ENCODE measurements around the gene MED6.

MED6 gene

DNA sequence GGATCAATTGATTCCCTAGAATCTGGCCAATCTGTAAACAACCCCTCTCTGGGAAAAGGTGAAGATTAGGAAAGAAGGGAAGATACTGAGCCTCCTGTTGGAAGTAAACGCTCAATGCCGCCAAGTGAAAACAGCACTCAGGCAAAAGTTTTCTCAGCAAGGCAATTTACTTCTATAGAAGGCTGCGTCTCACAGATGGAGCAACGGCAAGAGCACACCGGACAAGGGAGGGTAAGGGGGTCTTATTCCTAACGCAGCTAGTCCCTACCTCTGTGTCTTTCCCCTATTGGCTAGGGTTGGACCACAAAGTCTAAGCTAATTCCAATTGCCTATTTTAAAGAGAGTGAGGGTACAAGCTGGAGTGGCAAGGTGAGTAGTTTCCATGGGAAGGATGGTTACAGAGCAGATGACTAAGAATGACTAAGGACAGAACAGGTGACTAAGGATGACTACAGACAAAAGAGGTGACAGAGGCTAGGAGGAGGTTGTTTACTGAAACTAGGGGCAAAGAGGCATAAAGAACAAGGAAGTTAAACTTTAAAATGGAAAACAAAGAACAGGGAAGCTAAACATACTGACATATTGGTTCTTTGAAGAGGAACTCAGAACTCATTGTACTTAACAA, 35.6 kb upstream of the MED6 start:
- H3K4me3 ChIP-seq (ENCODE audit: low read depth, low read length): no peak overlapping the region

DNA sequence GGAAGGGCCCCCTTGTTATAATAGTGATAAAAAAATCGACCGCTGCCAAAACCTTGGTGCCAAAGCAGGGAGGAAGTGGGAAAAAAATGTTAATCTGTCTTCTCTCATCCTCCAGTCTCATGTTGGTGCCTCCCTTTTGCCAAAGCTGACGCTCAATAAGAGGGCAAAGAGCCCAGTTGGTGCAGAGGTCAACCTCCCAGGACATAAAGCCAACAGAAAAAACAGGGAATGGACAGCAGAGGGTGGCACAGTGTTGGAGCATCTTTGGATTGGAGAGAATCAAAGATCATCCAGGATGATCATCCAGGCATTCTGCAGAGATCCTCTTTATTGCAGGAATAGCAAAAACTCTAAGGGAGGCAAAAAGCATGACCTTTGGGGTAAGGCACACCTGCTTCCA, 31.5 kb upstream of the MED6 start:
- no peaks in the 10 kb centered on the region for H3K4me1 ChIP-seq (ENCODE audit: control insufficient read depth, insufficient read depth, low read length)
- H3K9ac ChIP-seq (ENCODE audit: low read length): no peak overlapping the region
- H3K4me3 ChIP-seq (ENCODE audit: low read depth, low read length): no peak overlapping the region
- no peak overlapping the region for H3K27ac ChIP-seq (ENCODE audit: low read depth, low read length)
- no peaks in the 10 kb centered on the region for H3K36me3 ChIP-seq (ENCODE audit: control insufficient read depth, insufficient read depth, low read length)
- no peaks in the 10 kb centered on the region for H3K27me3 ChIP-seq (ENCODE audit: control insufficient read depth, insufficient read depth, low read length)
- H3K9me3 ChIP-seq (ENCODE audit: control insufficient read depth, insufficient read depth, low read depth, low read length): peaks cover 16% of the 10 kb centered on the region

More for the DNA sequence above, 35.6 kb upstream of the MED6 start:
- Histone ChIP-seq H3K9ac (ENCODE audit: low read length) (no peak overlapping the region), H3K27me3 (ENCODE audit: control insufficient read depth, insufficient read depth, low read length) (peaks cover 14% of the 10 kb centered on the region), H3K4me1 (ENCODE audit: control insufficient read depth, insufficient read depth, low read length) (peaks cover 10% of the 10 kb centered on the region; the same call in 1 of the 2 replicates), H3K27ac (ENCODE audit: low read depth, low read length) (no peak overlapping the region), H3K9me3 (ENCODE audit: control insufficient read depth, insufficient read depth, low read depth, low read length) (peaks cover 12% of the 10 kb centered on the region), H3K36me3 (ENCODE audit: control insufficient read depth, insufficient read depth, low read length) (no peaks in the 10 kb centered on the region)

DNA sequence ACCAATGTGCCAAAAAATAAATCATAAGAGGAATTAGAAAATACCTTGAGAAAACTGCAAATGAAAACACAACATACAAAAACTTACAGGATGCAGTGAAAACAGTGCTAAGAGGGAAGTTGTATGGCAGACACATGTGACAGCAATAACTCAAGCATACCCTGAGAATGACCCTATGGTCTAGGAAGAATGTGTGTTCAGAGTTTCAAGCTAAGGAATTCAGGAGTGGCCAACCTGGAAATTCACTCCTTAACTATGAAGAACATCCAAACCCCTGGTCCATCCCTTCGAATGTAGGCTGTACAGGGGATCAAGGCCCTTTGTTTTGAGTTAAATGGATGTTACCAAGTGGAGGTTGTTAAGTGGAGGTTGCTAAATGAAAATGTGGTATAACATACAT, 24.5 kb upstream of the MED6 start:
- no peak overlapping the region for H3K27ac ChIP-seq (ENCODE audit: low read depth, low read length)
- peaks cover 11% of the 10 kb centered on the region; the same call in 1 of the 2 replicates for H3K9me3 ChIP-seq (ENCODE audit: control insufficient read depth, insufficient read depth, low read depth, low read length)
- no peaks in the 10 kb centered on the region for H3K27me3 ChIP-seq (ENCODE audit: control insufficient read depth, insufficient read depth, low read length)
- H3K4me3 ChIP-seq (ENCODE audit: low read depth, low read length): no peak overlapping the region
- no peaks in the 10 kb centered on the region for H3K4me1 ChIP-seq (ENCODE audit: control insufficient read depth, insufficient read depth, low read length)
- no peak overlapping the region for H3K9ac ChIP-seq (ENCODE audit: low read length)
- H3K36me3 ChIP-seq (ENCODE audit: control insufficient read depth, insufficient read depth, low read length): no peaks in the 10 kb centered on the region

DNA sequence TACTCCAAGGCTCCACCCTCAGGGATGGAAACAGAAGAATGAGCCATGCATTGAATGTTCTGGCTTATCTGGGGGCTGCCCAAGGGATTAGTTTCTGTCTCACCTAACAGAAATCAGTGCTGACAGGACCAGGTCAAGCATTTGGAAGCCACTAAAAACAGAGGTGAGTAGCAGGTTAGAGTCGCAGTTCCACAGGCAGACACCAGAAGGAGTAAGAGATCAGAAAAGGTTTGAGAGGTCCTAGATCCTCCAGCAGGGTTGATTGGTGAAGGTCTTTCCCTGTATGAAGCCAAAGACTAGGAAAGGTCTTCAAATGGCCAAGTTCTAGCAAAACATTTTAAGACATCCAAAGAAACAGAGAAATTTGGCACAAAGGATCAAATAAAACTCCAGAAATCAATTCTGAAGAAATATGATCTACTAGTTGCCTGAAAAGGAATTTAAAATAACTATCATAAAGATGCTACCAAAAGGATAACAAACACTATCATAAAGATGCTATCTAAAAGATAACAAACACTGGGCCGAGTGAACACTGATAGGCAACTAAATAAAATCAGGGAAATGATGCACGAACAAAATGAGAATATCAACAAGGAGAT, 21.8 kb upstream of the MED6 start:
- Histone ChIP-seq H3K4me3 (ENCODE audit: low read depth, low read length) (no peak overlapping the region), H3K36me3 (ENCODE audit: control insufficient read depth, insufficient read depth, low read length) (no peaks in the 10 kb centered on the region), H3K4me1 (ENCODE audit: control insufficient read depth, insufficient read depth, low read length) (no peaks in the 10 kb centered on the region), H3K9me3 (ENCODE audit: control insufficient read depth, insufficient read depth, low read depth, low read length) (peaks cover 8% of the 10 kb centered on the region; the same call in 1 of the 2 replicates), H3K27ac (ENCODE audit: low read depth, low read length) (no peak overlapping the region), H3K9ac (ENCODE audit: low read length) (no peak overlapping the region), H3K27me3 (ENCODE audit: control insufficient read depth, insufficient read depth, low read length) (no peaks in the 10 kb centered on the region)

DNA sequence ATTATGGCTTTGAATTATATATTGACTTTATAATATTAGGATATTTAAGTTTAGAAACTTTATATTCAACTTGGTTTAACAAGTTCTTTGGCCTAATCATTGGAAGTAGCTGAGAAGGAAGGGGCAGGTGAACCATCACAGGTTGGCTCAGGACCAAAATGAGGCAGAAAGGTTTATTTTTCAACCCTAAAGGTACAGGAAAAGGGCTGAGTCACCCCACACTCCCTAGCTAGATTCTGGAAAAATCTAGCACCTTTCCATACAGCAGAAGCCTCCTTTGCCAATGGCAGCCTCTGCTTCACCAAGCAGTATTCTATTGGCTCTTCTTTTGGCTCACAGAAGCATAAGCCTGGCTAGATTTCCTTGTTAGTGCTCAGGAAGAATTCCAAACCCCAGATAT, 19.3 kb upstream of the MED6 start:
- Histone ChIP-seq H3K4me3 (ENCODE audit: low read depth, low read length) (no peak overlapping the region), H3K36me3 (ENCODE audit: control insufficient read depth, insufficient read depth, low read length) (no peaks in the 10 kb centered on the region), H3K9ac (ENCODE audit: low read length) (no peak overlapping the region), H3K27ac (ENCODE audit: low read depth, low read length) (no peak overlapping the region), H3K4me1 (ENCODE audit: control insufficient read depth, insufficient read depth, low read length) (no peaks in the 10 kb centered on the region), H3K9me3 (ENCODE audit: control insufficient read depth, insufficient read depth, low read depth, low read length) (no peaks in the 10 kb centered on the region), H3K27me3 (ENCODE audit: control insufficient read depth, insufficient read depth, low read length) (no peaks in the 10 kb centered on the region)

DNA sequence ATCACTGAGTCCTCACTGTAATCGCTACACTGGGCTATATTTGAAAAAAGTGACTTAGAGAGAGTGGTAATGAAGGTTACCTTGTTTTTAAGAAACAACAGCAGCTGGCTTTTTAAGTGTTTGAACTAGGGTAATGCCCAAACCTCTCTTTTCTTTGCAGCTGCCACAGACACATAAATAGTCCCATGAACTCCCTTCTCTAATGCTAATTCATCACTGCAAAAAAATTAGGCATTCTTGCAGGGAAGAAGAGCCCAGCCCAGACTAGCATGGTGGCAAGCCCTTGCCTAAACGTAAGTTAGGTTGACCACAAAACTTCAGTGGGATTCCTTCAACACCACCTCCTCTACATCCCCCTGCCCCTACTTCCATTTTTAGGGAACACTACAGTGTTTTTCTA, 17.9 kb upstream of the MED6 start:
- Histone ChIP-seq H3K9ac (ENCODE audit: low read length) (no peak overlapping the region), H3K27me3 (ENCODE audit: control insufficient read depth, insufficient read depth, low read length) (no peaks in the 10 kb centered on the region), H3K36me3 (ENCODE audit: control insufficient read depth, insufficient read depth, low read length) (no peaks in the 10 kb centered on the region), H3K27ac (ENCODE audit: low read depth, low read length) (no peak overlapping the region), H3K4me1 (ENCODE audit: control insufficient read depth, insufficient read depth, low read length) (no peaks in the 10 kb centered on the region), H3K4me3 (ENCODE audit: low read depth, low read length) (no peak overlapping the region), H3K9me3 (ENCODE audit: control insufficient read depth, insufficient read depth, low read depth, low read length) (no peaks in the 10 kb centered on the region)

DNA sequence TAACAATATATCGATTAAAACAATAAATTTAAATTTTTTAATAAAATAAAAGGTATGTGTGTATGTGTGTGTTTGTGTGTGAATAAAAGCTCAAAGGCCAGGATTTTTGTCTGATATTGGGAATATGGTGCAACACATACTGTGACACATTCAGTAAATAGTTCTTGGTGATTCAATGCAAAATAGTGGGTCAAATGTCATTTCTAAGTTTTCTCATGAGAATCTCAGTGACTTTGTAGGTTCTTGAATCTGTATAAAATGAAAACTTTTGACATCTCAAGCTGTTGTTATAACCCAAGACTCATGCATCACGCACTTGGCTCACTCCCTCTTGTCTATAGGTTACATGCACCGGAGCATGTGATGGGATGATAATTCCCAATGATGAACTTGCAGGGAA, 16.2 kb upstream of the MED6 start:
- no peak overlapping the region for H3K4me3 ChIP-seq (ENCODE audit: low read depth, low read length)
- no peaks in the 10 kb centered on the region for H3K36me3 ChIP-seq (ENCODE audit: control insufficient read depth, insufficient read depth, low read length)
- H3K4me1 ChIP-seq (ENCODE audit: control insufficient read depth, insufficient read depth, low read length): no peaks in the 10 kb centered on the region
- H3K9ac ChIP-seq (ENCODE audit: low read length): no peak overlapping the region
- H3K27ac ChIP-seq (ENCODE audit: low read depth, low read length): no peak overlapping the region
- H3K9me3 ChIP-seq (ENCODE audit: control insufficient read depth, insufficient read depth, low read depth, low read length): no peaks in the 10 kb centered on the region
- no peaks in the 10 kb centered on the region for H3K27me3 ChIP-seq (ENCODE audit: control insufficient read depth, insufficient read depth, low read length)

DNA sequence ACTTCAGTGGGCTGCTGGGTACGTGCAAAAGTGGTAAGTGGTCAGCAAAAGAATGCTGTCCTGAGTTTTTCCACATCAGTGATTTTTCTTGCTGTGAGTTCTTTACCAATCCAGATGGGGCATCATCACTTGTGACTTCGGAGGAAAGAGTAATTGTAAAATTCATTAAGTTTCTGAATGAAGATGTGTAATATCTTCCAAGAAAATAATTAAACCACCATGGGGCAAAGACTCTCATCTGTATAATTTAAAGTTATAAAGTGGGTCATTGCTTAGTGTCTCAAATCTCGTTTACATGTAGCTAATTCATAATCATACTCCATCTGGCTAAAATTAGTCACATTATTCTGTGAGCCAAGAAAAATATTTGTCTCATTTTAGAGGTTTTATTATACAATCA, 10.8 kb upstream of the MED6 start:
- no peaks in the 10 kb centered on the region for H3K36me3 ChIP-seq (ENCODE audit: control insufficient read depth, insufficient read depth, low read length)

DNA sequence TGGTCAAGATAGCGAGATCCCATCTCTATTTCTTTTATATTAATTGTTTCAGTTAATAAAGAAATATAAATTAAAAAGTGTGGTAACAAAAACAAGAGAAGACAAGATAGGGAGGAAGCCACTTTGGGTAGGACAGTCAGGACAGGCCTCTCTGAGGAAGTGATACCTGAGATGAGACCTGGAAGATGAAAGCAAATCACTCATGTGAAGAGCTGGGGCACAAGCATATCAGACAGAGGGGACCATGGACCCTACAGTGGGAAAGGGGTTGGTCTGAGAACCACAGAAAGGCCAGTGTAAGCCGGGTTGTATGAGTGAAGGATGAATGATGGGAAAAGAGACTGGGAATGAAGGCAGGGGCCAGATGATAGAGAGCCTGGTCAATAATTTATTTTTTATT, 1.8 kb upstream of the MED6 start:
- Histone ChIP-seq H3K27me3 (ENCODE audit: control insufficient read depth, insufficient read depth, low read length) (peaks cover 2% of the 10 kb centered on the region; the same call in 1 of the 2 replicates), H3K4me1 (ENCODE audit: control insufficient read depth, insufficient read depth, low read length) (0 out of 2 replicates have a peak, but pooled peaks cover 4% of the 10 kb centered on the region), H3K9me3 (ENCODE audit: control insufficient read depth, insufficient read depth, low read depth, low read length) (no peaks in the 10 kb centered on the region), H3K9ac (ENCODE audit: low read length) (no peak overlapping the region), H3K27ac (ENCODE audit: low read depth, low read length) (no peak overlapping the region), H3K36me3 (ENCODE audit: control insufficient read depth, insufficient read depth, low read length) (no peaks in the 10 kb centered on the region), H3K4me3 (ENCODE audit: low read depth, low read length) (no peak overlapping the region)

More for the DNA sequence above, 10.8 kb upstream of the MED6 start:
- H3K9me3 ChIP-seq (ENCODE audit: control insufficient read depth, insufficient read depth, low read depth, low read length): no peaks in the 10 kb centered on the region
- no peak overlapping the region for H3K27ac ChIP-seq (ENCODE audit: low read depth, low read length)
- H3K9ac ChIP-seq (ENCODE audit: low read length): no peak overlapping the region
- H3K4me3 ChIP-seq (ENCODE audit: low read depth, low read length): no peak overlapping the region
- no peaks in the 10 kb centered on the region for H3K27me3 ChIP-seq (ENCODE audit: control insufficient read depth, insufficient read depth, low read length)
- no peaks in the 10 kb centered on the region for H3K4me1 ChIP-seq (ENCODE audit: control insufficient read depth, insufficient read depth, low read length)

DNA sequence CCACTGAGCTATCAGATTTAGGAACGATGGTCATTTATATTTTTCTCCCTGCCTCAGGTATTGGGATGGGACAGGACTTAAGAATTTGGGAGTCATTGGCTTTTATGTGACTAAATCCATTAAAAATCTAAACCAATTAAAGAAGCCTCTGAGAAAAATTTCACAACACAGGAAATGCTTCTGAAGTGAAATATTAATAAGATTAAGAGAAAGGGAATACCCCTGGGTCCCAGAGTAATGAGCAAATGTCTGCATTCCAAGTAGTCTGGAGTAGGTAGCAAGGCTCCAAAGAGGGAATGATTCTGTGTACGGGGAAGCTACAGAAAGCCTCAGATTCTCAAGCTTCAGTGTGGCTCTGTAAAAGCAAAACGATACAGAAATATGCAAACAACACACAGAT, 707 bp upstream of the MED6 start:
- H3K9me3 ChIP-seq (ENCODE audit: control insufficient read depth, insufficient read depth, low read depth, low read length): no peaks in the 10 kb centered on the region
- peak overlapping the region; percentile 56 for H3K9ac ChIP-seq (ENCODE audit: low read length)
- H3K4me3 ChIP-seq (ENCODE audit: low read depth, low read length): peak overlapping the region; percentile 76
- peaks cover 8% of the 10 kb centered on the region for H3K36me3 ChIP-seq (ENCODE audit: control insufficient read depth, insufficient read depth, low read length)
- peaks cover 2% of the 10 kb centered on the region; the same call in 1 of the 2 replicates for H3K27me3 ChIP-seq (ENCODE audit: control insufficient read depth, insufficient read depth, low read length)
- 0 out of 2 replicates have a peak, but pooled peaks cover 4% of the 10 kb centered on the region for H3K4me1 ChIP-seq (ENCODE audit: control insufficient read depth, insufficient read depth, low read length)
- no peak overlapping the region for H3K27ac ChIP-seq (ENCODE audit: low read depth, low read length)

DNA sequence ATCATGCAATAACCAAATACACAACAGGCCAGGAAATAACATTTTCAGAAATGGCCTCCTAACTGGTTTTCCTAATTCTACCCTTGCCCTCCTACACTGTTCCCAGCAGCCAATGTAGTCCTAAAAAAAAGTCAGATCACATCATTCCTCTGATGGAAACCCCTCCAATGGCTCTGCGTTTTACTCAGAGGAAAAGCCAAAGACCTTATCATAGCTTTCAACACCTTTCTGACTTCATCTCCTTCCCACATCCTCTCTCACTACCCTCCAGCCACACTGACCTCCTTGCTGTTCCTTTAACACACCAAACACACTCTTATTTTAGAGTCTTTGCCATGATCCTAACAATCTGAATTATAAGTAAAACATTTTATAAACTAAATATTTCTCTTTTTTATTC, 1.1 kb downstream of the MED6 start:
- H3K4me3 ChIP-seq (ENCODE audit: low read depth, low read length): peak overlapping the region; percentile 96
- no peaks in the 10 kb centered on the region for H3K9me3 ChIP-seq (ENCODE audit: control insufficient read depth, insufficient read depth, low read depth, low read length)
- H3K27me3 ChIP-seq (ENCODE audit: control insufficient read depth, insufficient read depth, low read length): no peaks in the 10 kb centered on the region; the same call in 1 of the 2 replicates
- H3K9ac ChIP-seq (ENCODE audit: low read length): no peak overlapping the region
- H3K27ac ChIP-seq (ENCODE audit: low read depth, low read length): no peak overlapping the region
- peaks cover 26% of the 10 kb centered on the region for H3K36me3 ChIP-seq (ENCODE audit: control insufficient read depth, insufficient read depth, low read length)
- H3K4me1 ChIP-seq (ENCODE audit: control insufficient read depth, insufficient read depth, low read length): 0 out of 2 replicates have a peak, but pooled peaks cover 4% of the 10 kb centered on the region
